Thoracic aorta (tissue), 2 donors: ENCODE results near the gene PTGES2. TPM values are rescaled to one million over a fixed set of nuclear protein-coding genes. Genes with fewer than 3 reads are reported as not detected.
A peak's percentile ranks its signal among the peaks of the same experiment; 100 is the strongest.

Experiments
- ATAC-seq: fragments of 150-250 bp; one replicate; pipeline ENCODE4 v1.8.0; 2017; ENCODE audit warnings: low read depth; ENCODE audit not compliant: insufficient number of reproducible peaks, low FRiP score
- DNase-seq: peaks from one replicate; pipeline ENCODE4 v3.0.0-alpha.2; 2020; ENCODE audit warnings: low spot score
- H3K27ac ChIP-seq, 2 donors: fragments of 200-600 bp; sonication (generic); 1 replicate in 1 of 2; 2 replicates in 1 of 2; pipeline ENCODE4 v1.5.1; 2016; ENCODE audit warnings: mild to moderate bottlenecking in 2 of 2, moderate library complexity in 2 of 2
- H3K27me3 ChIP-seq: fragments of 200-600 bp; sonication (generic); replicated peaks from 2 replicates; pipeline ENCODE4 v1.6.0; 2016; ENCODE audit warnings: mild to moderate bottlenecking; ENCODE audit not compliant: insufficient read depth
- H3K36me3 ChIP-seq: fragments of 200-600 bp; sonication (generic); one replicate; pipeline ENCODE4 v1.5.1; 2016
- H3K4me1 ChIP-seq, 2 donors: fragments of 200-600 bp; sonication (generic); 1 replicate in 1 of 2; 2 replicates in 1 of 2; pipeline versions ENCODE4 v1.5.1 to v1.6.0; 2016; ENCODE audit warnings: low read depth in 2 of 2, mild to moderate bottlenecking in 1 of 2; ENCODE audit not compliant: control insufficient read depth in 1 of 2
- H3K4me3 ChIP-seq: fragments of 200-600 bp; sonication (generic); 2 replicates; pipeline ENCODE4 v1.5.1; 2016; ENCODE audit warnings: mild to moderate bottlenecking
- H3K9me3 ChIP-seq: fragments of 200-600 bp; sonication (generic); 2 replicates; pipeline ENCODE4 v1.5.1; 2016
- CTCF ChIP-seq: fragments of 200-600 bp; sonication (generic); IDR thresholded peaks from one replicate; pipeline ENCODE4 v1.5.1; 2019; ENCODE audit warnings: antibody characterized with exemption
- total RNA-seq, 2 donors: library from RNA; depleted of rRNA; stranded (reverse); fragments of >200 nt; gene quantifications; one replicate each; pipeline versions ENCODE4 v1.1.0 to v1.2.3, GENCODE V29; 2016

Gene PTGES2
- total RNA-seq, 2 donors from 2014 or later, result 57.9 to 66.0 TPM

GRCh38 chr9:128098297-128099230 lies 29.0 kb downstream of the PTGES2 start:
- Histone ChIP-seq H3K27ac (peak overlapping the region; percentile 89 to 96), H3K4me1 (peaks cover 30 to 69% of the 10 kb centered on the region in 2 donors), H3K9me3 (no peaks in the 10 kb centered on the region), H3K4me3 (peak overlapping the region; percentile 69), H3K36me3 (peaks cover 19% of the 10 kb centered on the region), H3K27me3 (no peaks in the 10 kb centered on the region)
- DNase-seq (peak; percentile 93), ATAC-seq (peak; percentile 75)
- TF ChIP-seq CTCF, result no peak

GRCh38 chr9:128097543-128098296 lies 29.8 kb downstream of the PTGES2 start:
- Histone ChIP-seq H3K4me3 (peak overlapping the region; percentile 69), H3K9me3 (no peaks in the 10 kb centered on the region), H3K27me3 (no peaks in the 10 kb centered on the region), H3K27ac (peak overlapping the region; percentile 89 to 96), H3K36me3 (peaks cover 11% of the 10 kb centered on the region), H3K4me1 (peaks cover 37 to 78% of the 10 kb centered on the region in 2 donors)
- no peak for TF ChIP-seq CTCF
- DNase-seq (no peak), ATAC-seq (no peak)

GRCh38 chr9:128096616-128097536 lies 30.7 kb downstream of the PTGES2 start:
- Histone ChIP-seq H3K27ac (peak overlapping the region; percentile 89 to 96), H3K27me3 (no peaks in the 10 kb centered on the region), H3K9me3 (no peaks in the 10 kb centered on the region), H3K36me3 (peaks cover 3% of the 10 kb centered on the region), H3K4me1 (peaks cover 40 to 83% of the 10 kb centered on the region in 2 donors), H3K4me3 (no peak overlapping the region)
- no peak for TF ChIP-seq CTCF
- ATAC-seq, result no peak
- no peak for DNase-seq

- peaks cover 40 to 79% of the 10 kb centered on the region in 2 donors for H3K4me1 ChIP-seq
- no peak for TF ChIP-seq CTCF
- no peak for ATAC-seq
Measured at GRCh38 chr9:128094950-128095544, 32.5 kb downstream of the PTGES2 start.

More at GRCh38 chr9:128094950-128095544, 32.5 kb downstream of the PTGES2 start:
- DNase-seq, result no peak
- H3K36me3 ChIP-seq, result no peaks in the 10 kb centered on the region
- no peaks in the 10 kb centered on the region for H3K9me3 ChIP-seq
- H3K27ac ChIP-seq, result peak overlapping the region; percentile 88 to 94
- no peak overlapping the region for H3K4me3 ChIP-seq
- H3K27me3 ChIP-seq, result no peaks in the 10 kb centered on the region
